NCI-H82 (cell line): ENCODE measurements around the gene P3H3.

Experiments
- DNase-seq: peaks from one replicate; lab custom pipeline; 2025; lab: John Stamatoyannopoulos, UW

The P3H3 gene

GRCh38 chr12:6827982-6828780 lies at the start of gene P3H3:
Gene P3H3, plus strand, starts transcription at chr12:6828407. Its CDS starts 34 bp downstream, at chr12:6828441.
- DNase-seq = peak; percentile 83

GRCh38 chr12:6778574-6779550 lies 49.3 kb upstream of the P3H3 start:
- peak; percentile 99 for DNase-seq

GRCh38 chr12:6779708-6780432 lies 48.3 kb upstream of the P3H3 start:
- no peak for DNase-seq

GRCh38 chr12:6780573-6780972 lies 47.6 kb upstream of the P3H3 start:
- no peak for DNase-seq

- DNase-seq = no peak
Measured at GRCh38 chr12:6782119-6782518, 46.1 kb upstream of the P3H3 start.

GRCh38 chr12:6782850-6783566 lies 45.2 kb upstream of the P3H3 start:
- no peak for DNase-seq

- DNase-seq = no peak
Measured at GRCh38 chr12:6783828-6784227, 44.4 kb upstream of the P3H3 start.

- no peak for DNase-seq
Measured at GRCh38 chr12:6784296-6784695, 43.9 kb upstream of the P3H3 start.

- no peak for DNase-seq
Measured at GRCh38 chr12:6784761-6785160, 43.4 kb upstream of the P3H3 start.

GRCh38 chr12:6786416-6787094 lies 41.7 kb upstream of the P3H3 start:
- DNase-seq = no peak

- DNase-seq = no peak
Measured at GRCh38 chr12:6787309-6787708, 40.9 kb upstream of the P3H3 start.

- DNase-seq = no peak
Measured at GRCh38 chr12:6788972-6789924, 39.0 kb upstream of the P3H3 start, which contains the start of gene CD4. Gene CD4, plus strand, starts transcription at chr12:6789528. Its CDS starts 10,611 bp downstream, at chr12:6800139.

GRCh38 chr12:6790496-6791150 lies 37.6 kb upstream of the P3H3 start:
- DNase-seq = no peak

- no peak for DNase-seq
Measured at GRCh38 chr12:6791931-6792520, 36.2 kb upstream of the P3H3 start.

- no peak for DNase-seq
Measured at GRCh38 chr12:6792522-6793201, 35.5 kb upstream of the P3H3 start.

GRCh38 chr12:6795088-6795487 lies 33.1 kb upstream of the P3H3 start:
- no peak for DNase-seq

GRCh38 chr12:6796576-6796975 lies 31.6 kb upstream of the P3H3 start:
- DNase-seq = no peak

- no peak for DNase-seq
Measured at GRCh38 chr12:6799147-6799546, 29.1 kb upstream of the P3H3 start.
